HepG2 (cell line): Measurements from ENCODE around the gene SH3GL2. TPM values are rescaled to one million over a fixed set of nuclear protein-coding genes. Genes with fewer than 3 reads are reported as not detected.

ENCODE experiments used
- ATAC-seq: fragments of 200-7000 bp; cut with Tn5 transposase; 3 replicates; pipeline ENCODE4 v1.9.1; 2020; ENCODE audit warnings: mild to moderate bottlenecking, moderate library complexity
- BruUV-seq: library from RNA; stranded (reverse); fragments of 400-500 nt; replicated peaks from 2 replicates; lab custom pipeline; 2021; lab: Mats Ljungman, UMichigan
- CTCF ChIA-PET: fragments of 300-600 bp; formaldehyde crosslinking; extraction: SDS; loops from one replicate; lab custom pipeline; 2021; ENCODE audit warnings: low total read pairs, inconsistent platforms, low intra/inter-chr PET ratio; lab: Yijun Ruan, JAX
- POLR2A ChIA-PET: fragments of 350-600 bp; sonication (Branson Sonifier 250); formaldehyde crosslinking; loops from one replicate; lab custom pipeline; 2020; ENCODE audit warnings: antibody characterized with exemption, inconsistent platforms; lab: Yijun Ruan, JAX
- DNase-seq: peaks from one replicate; pipeline ENCODE4 v3.0.0-alpha.2; 2015; ENCODE audit warnings: low spot score
- FAIRE-seq: peaks from 3 replicates; lab custom pipeline; 2011; peaks lifted over from hg19 to GRCh38; lab: Jason Lieb, UNC
- H2AFZ ChIP-seq: one replicate; pipeline ENCODE4 v1.6.1; 2011; ENCODE audit warnings: low read length, inconsistent platforms
- H3K27ac ChIP-seq: fragments of 300-600 bp; 3 replicates; pipeline ENCODE4 v1.8.0; 2011; ENCODE audit warnings: mixed run types, mild to moderate bottlenecking, mixed read lengths, low read length, inconsistent platforms; ENCODE audit not compliant: insufficient read depth; ENCODE audit errors: extremely low read length
- H3K27me3 ChIP-seq, 2 experiments: fragments of 200-600 bp in 1 of 2; 2 replicates in 1 of 2; 3 replicates in 1 of 2; pipeline versions ENCODE4 v1.6.0 to v1.8.0; 2011; ENCODE audit warnings: low read length in 2 of 2, mild to moderate bottlenecking in 2 of 2, moderate library complexity in 2 of 2, inconsistent platforms in 1 of 2; ENCODE audit not compliant: insufficient read depth in 2 of 2, control insufficient read depth in 1 of 2
- H3K36me3 ChIP-seq, 2 experiments: fragments of 200-600 bp in 1 of 2; replicated peaks in 1 of 2; 2 replicates in 1 of 2; 3 replicates in 1 of 2; pipeline versions ENCODE4 v1.5.1 to v1.8.0; 2011; ENCODE audit warnings: low read length in 2 of 2, inconsistent platforms in 1 of 2; ENCODE audit not compliant: insufficient read depth in 2 of 2, control insufficient read depth in 1 of 2
- H3K4me1 ChIP-seq: 2 replicates; pipeline ENCODE4 v1.5.1; 2012; ENCODE audit warnings: low read length, inconsistent platforms; ENCODE audit not compliant: insufficient read depth
- H3K4me2 ChIP-seq: 2 replicates; pipeline ENCODE4 v1.6.0; 2011; ENCODE audit warnings: low read depth, low read length, inconsistent platforms
- H3K4me3 ChIP-seq, 3 experiments: fragments of 200-600 bp in 1 of 3; sonication (generic), shearing (Covaris generic) in 1 of 3; replicated peaks in 1 of 3; 2 replicates each; pipeline ENCODE4 v1.5.1; 2011 to 2016; ENCODE audit warnings: low read length in 3 of 3, inconsistent platforms in 2 of 3, low read depth in 2 of 3, mild to moderate bottlenecking in 2 of 3, control low read depth in 1 of 3, mixed read lengths in 1 of 3; ENCODE audit not compliant: insufficient read depth in 1 of 3
- H3K79me2 ChIP-seq: one replicate; pipeline ENCODE4 v1.6.1; 2011; ENCODE audit warnings: low read length, inconsistent platforms; ENCODE audit not compliant: insufficient read depth
- H3K9ac ChIP-seq: 2 replicates; pipeline ENCODE4 v1.6.0; 2011; ENCODE audit warnings: mild to moderate bottlenecking, low read depth, low read length, inconsistent platforms; ENCODE audit not compliant: insufficient read depth
- H3K9me3 ChIP-seq: 2 replicates; pipeline ENCODE4 v1.5.1; 2012; ENCODE audit warnings: mild to moderate bottlenecking, low read length
- H4K20me1 ChIP-seq: 2 replicates; pipeline ENCODE4 v1.6.0; 2011; ENCODE audit warnings: inconsistent platforms, mild to moderate bottlenecking, low read length, moderate library complexity; ENCODE audit not compliant: insufficient read depth
- CBX2 ChIP-seq, 2 experiments: fragments of 200-600 bp in 1 of 2; sonication (generic); formaldehyde crosslinking in 1 of 2; IDR thresholded peaks; 2 replicates each; pipeline versions ENCODE4 v1.7.0 to v1.8.1; 2018 to 2022; ENCODE audit warnings: low read depth in 2 of 2, low read length in 1 of 2, mild to moderate bottlenecking in 1 of 2, missing genetic modification reagents in 1 of 2
- E2F2 ChIP-seq: sonication (generic); formaldehyde crosslinking; IDR thresholded peaks from 2 replicates; pipeline ENCODE4 v1.4.0; 2020; ENCODE audit warnings: missing genetic modification reagents, borderline replicate concordance
- PTBP1 ChIP-seq: fragments of 200-400 bp; formaldehyde crosslinking; IDR thresholded peaks from 2 replicates; pipeline ENCODE4 v1.6.1; 2018; ENCODE audit warnings: low read length, low read depth; ENCODE audit not compliant: poor library complexity, severe bottlenecking
- STAG1 ChIP-seq: sonication (generic); formaldehyde crosslinking; IDR thresholded peaks from 2 replicates; pipeline ENCODE4 v1.4.0; 2020; ENCODE audit warnings: missing genetic modification reagents
- THAP11 ChIP-seq: IDR thresholded peaks from 2 replicates; pipeline ENCODE4 v1.6.1; 2016; ENCODE audit warnings: missing biosample characterization, missing genetic modification reagents
- ZKSCAN5 ChIP-seq: sonication (generic); formaldehyde crosslinking; IDR thresholded peaks from 2 replicates; pipeline ENCODE4 v1.5.1; 2020; ENCODE audit warnings: mild to moderate bottlenecking, missing genetic modification reagents
- ZUFSP ChIP-seq: sonication (generic); formaldehyde crosslinking; IDR thresholded peaks from 2 replicates; pipeline ENCODE4 v1.9.0; 2021; ENCODE audit warnings: missing genetic modification reagents, mild to moderate bottlenecking, borderline replicate concordance
- WGBS: methylation state at CpG from one replicate; pipeline ENCODE4 v1.1.6; 2017; ENCODE audit warnings: low lambda C conversion rate; 5-methylcytosine and 5-hydroxymethylcytosine counted together
- in situ Hi-C: cut with HindIII; loops from 2 replicates; pipeline ENCODE4 v1.10.0; 2017; ENCODE audit warnings: low pct_unique_long_range_greater_than_20kb; ENCODE audit not compliant: extremely low pct_ligation_motif_present
- intact Hi-C: fragments of 100-400 bp; cut with micrococcal nuclease; formaldehyde crosslinking; loops from one replicate; pipeline ENCODE4 v1.10.0; 2022; ENCODE audit not compliant: unreplicated experiment
- polyA plus RNA-seq, 8 experiments: library from polyadenylated mRNA; depleted of rRNA in 3 of 8; stranded (reverse) in 7 of 8; unstranded in 1 of 8; fragments of >200 nt; fragmentation: Illumina TruSeq in 4 of 8; extraction: Trizol in 4 of 8; gene quantifications; 2 replicates each; pipeline versions ENCODE4 v1.2.1 to v1.2.3, GENCODE V29; 2011 to 2016; ENCODE audit warnings: low read depth in 4 of 8, missing spikeins in 1 of 8, mixed read lengths in 1 of 8; ENCODE audit not compliant: insufficient read depth in 1 of 8
- total RNA-seq, 5 experiments: library from RNA; depleted of rRNA; stranded (reverse); fragments of >200 nt; fragmentation: Illumina TruSeq; extraction: Trizol; gene quantifications; 2 replicates each; pipeline ENCODE4 v1.2.3, GENCODE V29; 2016; ENCODE audit warnings: low read depth in 1 of 5

SH3GL2 gene
- total and polyA plus RNA-seq, 2 of the 13 experiments (the other 11 are each of a cell fraction or from before 2014, with no cell fraction given): 0.04 TPM; not detected in 1

- Histone ChIP-seq H3K4me3 (no peak overlapping the region), H3K9ac (no peak overlapping the region), H3K27ac (no peak overlapping the region), H3K4me1 (no peaks in the 10 kb centered on the region), H3K79me2 (no peaks in the 10 kb centered on the region), H2AFZ (no peak overlapping the region), H3K27me3 (no peaks in the 10 kb centered on the region), H3K4me2 (no peak overlapping the region), H3K36me3 (no peaks in the 10 kb centered on the region), H4K20me1 (no peaks in the 10 kb centered on the region), H3K9me3 (no peaks in the 10 kb centered on the region)
- intact Hi-C loops (no loop called here), in situ Hi-C loops (no loop called here)
- ChIA-PET POLR2A (no interaction called here), CTCF (no interaction called here)
- TF ChIP-seq ZKSCAN5 (CRISPR knock-in tag) (no peak), CBX2 (IDR thresholded peaks at IDR 0.05; ENCODE audit: low read depth, low read length) (no peak), CBX2 (CRISPR knock-in tag; IDR thresholded peaks at IDR 0.05; ENCODE audit: low read depth) (no peak), PTBP1 (no peak), ZUFSP (CRISPR knock-in tag) (no peak), STAG1 (no peak), E2F2 (no peak), THAP11 (CRISPR knock-in tag) (no peak)
- FAIRE-seq: no peak
- 57% methylated on average over 5 of the region's 5 CpGs for WGBS
- no peak for DNase-seq
- ATAC-seq: no peak
- BruUV-seq: no TSS peak
Measured at GRCh38 chr9:17587113-17587512, 8.2 kb downstream of the SH3GL2 start.
